Loucy (cell line): ENCODE results near the gene ATP6V1G2.

ENCODE experiments used
- H2AFZ ChIP-seq: fragments of 200-600 bp; sonication (generic); 2 replicates; pipeline ENCODE4 v1.6.0; 2016; ENCODE audit warnings: antibody characterized with exemption, mild to moderate bottlenecking, low read length, moderate library complexity
- H3F3A ChIP-seq: fragments of 200-600 bp; 2 replicates; pipeline ENCODE4 v1.6.0; 2016; ENCODE audit warnings: antibody characterized with exemption, low read depth, mild to moderate bottlenecking
- H3K27me3 ChIP-seq: fragments of 200-600 bp; sonication (generic); 2 replicates; pipeline ENCODE4 v1.6.1; 2014; ENCODE audit warnings: low read length, mild to moderate bottlenecking; ENCODE audit not compliant: insufficient read depth, poor library complexity, severe bottlenecking
- H3K36me3 ChIP-seq: fragments of 200-600 bp; sonication (generic); 2 replicates; pipeline ENCODE4 v1.6.1; 2016; ENCODE audit warnings: low read length; ENCODE audit not compliant: insufficient read depth
- H3K4me1 ChIP-seq: fragments of 200-600 bp; sonication (generic); 2 replicates; pipeline ENCODE4 v1.5.1; 2014; ENCODE audit warnings: low read length, mild to moderate bottlenecking; ENCODE audit not compliant: insufficient read depth, poor library complexity, severe bottlenecking
- H3K4me2 ChIP-seq: fragments of 200-600 bp; sonication (generic); 2 replicates; pipeline ENCODE4 v1.6.0; 2014; ENCODE audit warnings: antibody characterized with exemption, low read length, low read depth, mild to moderate bottlenecking; ENCODE audit not compliant: poor library complexity, severe bottlenecking
- H3K4me3 ChIP-seq: fragments of 200-600 bp; sonication (generic); 2 replicates; pipeline ENCODE4 v1.5.1; 2014; ENCODE audit warnings: low read length, mild to moderate bottlenecking, mixed read lengths; ENCODE audit not compliant: poor library complexity, severe bottlenecking
- H3K79me2 ChIP-seq: fragments of 200-600 bp; sonication (generic); 2 replicates; pipeline ENCODE4 v1.6.1; 2014; ENCODE audit warnings: low read length; ENCODE audit not compliant: insufficient read depth
- H3K9ac ChIP-seq: fragments of 200-600 bp; sonication (generic); 2 replicates; pipeline ENCODE4 v1.6.0; 2014; ENCODE audit warnings: mild to moderate bottlenecking, low read depth, low read length, moderate library complexity; ENCODE audit not compliant: poor library complexity, severe bottlenecking
- H3K9me2 ChIP-seq: fragments of 200-600 bp; sonication (generic); replicated peaks from 2 replicates; pipeline ENCODE4 v1.6.1; 2016; ENCODE audit warnings: low read depth, low read length, mixed read lengths
- H3K9me3 ChIP-seq: fragments of 200-600 bp; sonication (generic); 2 replicates; pipeline ENCODE4 v1.6.1; 2014; ENCODE audit warnings: mild to moderate bottlenecking, antibody characterized with exemption, low read length, low read depth; ENCODE audit not compliant: insufficient read depth
- H4K20me1 ChIP-seq: fragments of 200-600 bp; sonication (generic); 2 replicates; pipeline ENCODE4 v1.6.0; 2014; ENCODE audit warnings: antibody characterized with exemption, low read length, mild to moderate bottlenecking; ENCODE audit not compliant: insufficient read depth, poor library complexity, severe bottlenecking
- EZH2phosphoT487 ChIP-seq: fragments of 200-600 bp; IDR thresholded peaks from 2 replicates; pipeline ENCODE4 v1.6.1; 2018; ENCODE audit warnings: antibody characterized with exemption, mild to moderate bottlenecking, moderate library complexity, borderline replicate concordance
- TF ChIP-seq, protein P1 (sequence below): fragments of 200-600 bp; sonication (generic); conservative IDR thresholded peaks from 2 replicates; pipeline ENCODE4 v1.5.1; 2014; ENCODE audit warnings: mild to moderate bottlenecking, antibody characterized with exemption, low read length

ATP6V1G2 gene

DNA sequence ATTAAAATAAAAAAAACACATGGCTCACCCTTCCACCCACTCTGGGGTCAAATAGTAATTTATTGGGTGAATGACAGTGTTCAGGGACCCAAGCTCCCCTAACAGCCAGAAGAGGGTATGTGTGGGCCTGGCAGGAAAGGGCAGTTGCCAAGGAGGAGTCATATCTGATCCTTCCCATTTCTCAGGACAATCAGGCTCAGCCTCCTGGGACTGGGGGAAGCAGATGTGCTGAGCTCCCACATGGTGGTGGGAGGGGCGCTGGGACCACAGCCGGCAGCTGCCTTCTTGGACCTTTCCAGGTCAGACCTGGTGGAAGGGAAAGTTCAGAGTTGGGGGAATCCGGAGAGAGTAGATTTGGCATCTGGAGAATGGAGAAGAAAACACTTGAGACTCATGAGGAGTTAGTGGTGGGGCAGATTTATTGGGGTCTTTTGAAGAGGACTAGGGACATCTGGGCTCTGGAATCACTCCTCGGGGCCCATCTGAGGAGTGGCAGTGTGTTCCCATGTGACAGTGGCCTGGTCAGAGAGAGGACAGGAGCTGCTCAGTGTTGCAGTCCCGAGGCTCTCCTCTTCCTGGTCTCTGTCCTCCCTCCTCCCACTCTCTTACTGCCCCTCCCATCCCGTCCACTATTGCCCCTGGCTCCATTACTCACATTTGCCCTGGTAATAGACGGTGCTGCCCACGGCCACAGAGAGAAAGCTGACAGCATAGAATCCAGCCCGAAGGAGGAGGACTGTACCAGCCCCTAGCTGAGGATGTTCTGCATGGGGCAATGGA is 42.7 kb upstream of the ATP6V1G2 start:
- Histone ChIP-seq H3F3A (peaks cover 3% of the 10 kb centered on the region; the same call in 1 of the 2 replicates), H4K20me1 (no peaks in the 10 kb centered on the region), H3K4me3 (peak overlapping the region; percentile 70), H3K79me2 (peaks cover 36% of the 10 kb centered on the region), H3K4me2 (peak overlapping the region; percentile 93), H2AFZ (no peak overlapping the region), H3K9me2 (no peaks in the 10 kb centered on the region), H3K9me3 (no peaks in the 10 kb centered on the region), H3K4me1 (peaks cover 67% of the 10 kb centered on the region), H3K9ac (peak overlapping the region; percentile 85), H3K27me3 (no peaks in the 10 kb centered on the region), H3K36me3 (no peaks in the 10 kb centered on the region)
- TF ChIP-seq EZH2phosphoT487: no peak
- TF ChIP-seq, protein P1, sequence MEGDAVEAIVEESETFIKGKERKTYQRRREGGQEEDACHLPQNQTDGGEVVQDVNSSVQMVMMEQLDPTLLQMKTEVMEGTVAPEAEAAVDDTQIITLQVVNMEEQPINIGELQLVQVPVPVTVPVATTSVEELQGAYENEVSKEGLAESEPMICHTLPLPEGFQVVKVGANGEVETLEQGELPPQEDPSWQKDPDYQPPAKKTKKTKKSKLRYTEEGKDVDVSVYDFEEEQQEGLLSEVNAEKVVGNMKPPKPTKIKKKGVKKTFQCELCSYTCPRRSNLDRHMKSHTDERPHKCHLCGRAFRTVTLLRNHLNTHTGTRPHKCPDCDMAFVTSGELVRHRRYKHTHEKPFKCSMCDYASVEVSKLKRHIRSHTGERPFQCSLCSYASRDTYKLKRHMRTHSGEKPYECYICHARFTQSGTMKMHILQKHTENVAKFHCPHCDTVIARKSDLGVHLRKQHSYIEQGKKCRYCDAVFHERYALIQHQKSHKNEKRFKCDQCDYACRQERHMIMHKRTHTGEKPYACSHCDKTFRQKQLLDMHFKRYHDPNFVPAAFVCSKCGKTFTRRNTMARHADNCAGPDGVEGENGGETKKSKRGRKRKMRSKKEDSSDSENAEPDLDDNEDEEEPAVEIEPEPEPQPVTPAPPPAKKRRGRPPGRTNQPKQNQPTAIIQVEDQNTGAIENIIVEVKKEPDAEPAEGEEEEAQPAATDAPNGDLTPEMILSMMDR: no peak

DNA sequence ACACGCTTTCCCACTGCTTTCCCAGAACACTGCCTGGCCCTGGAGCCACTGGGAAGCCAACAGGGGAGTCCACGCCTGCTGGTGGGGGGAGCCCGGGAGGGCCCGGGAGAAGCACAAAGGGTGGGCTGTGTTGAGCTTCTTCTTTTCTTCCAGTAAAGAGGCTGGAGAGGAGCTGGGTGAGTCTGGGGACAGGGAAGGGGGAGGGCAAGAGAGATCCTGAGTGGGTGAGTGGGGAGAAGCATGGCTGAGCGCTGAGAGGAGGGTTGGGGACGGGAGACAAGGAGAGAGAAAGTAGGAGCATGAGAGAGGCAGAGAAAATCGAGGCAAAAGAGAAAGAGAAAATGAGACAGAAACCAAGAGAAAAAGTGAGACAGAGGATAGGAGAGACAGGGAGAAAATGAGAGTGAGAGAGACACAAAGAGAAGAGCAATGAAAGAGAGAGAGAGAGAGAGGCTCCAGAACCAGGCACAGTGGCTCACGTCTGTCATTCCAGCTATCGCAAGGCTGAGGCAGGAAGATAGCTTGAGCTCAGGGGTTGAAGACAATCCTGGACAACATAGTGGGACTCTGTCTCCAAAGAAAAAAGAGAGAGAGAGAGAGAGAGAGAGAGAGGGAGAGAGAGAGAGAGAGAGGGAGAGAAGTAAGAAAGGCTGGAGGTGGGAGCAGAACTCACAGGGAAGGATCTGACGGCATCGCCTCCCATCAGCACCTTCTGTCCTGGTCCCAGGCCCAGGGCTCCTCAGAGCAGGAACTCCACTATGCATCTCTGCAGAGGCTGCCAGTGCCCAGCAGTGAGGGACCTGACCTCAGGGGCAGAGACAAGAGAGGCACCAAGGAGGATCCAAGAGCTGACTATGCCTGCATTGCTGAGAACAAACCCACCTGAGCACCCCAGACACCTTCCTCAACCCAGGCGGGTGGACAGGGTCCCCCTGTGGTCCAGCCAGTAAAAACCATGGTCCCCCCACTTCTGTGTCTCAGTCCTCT is 41.7 kb upstream of the ATP6V1G2 start:
- Histone ChIP-seq H3K27me3 (no peaks in the 10 kb centered on the region), H3K79me2 (peaks cover 36% of the 10 kb centered on the region), H3K4me2 (peak overlapping the region; percentile 93), H3K9me3 (no peaks in the 10 kb centered on the region), H3K4me1 (peaks cover 59% of the 10 kb centered on the region), H3K36me3 (no peaks in the 10 kb centered on the region), H3K4me3 (peak overlapping the region; percentile 70), H3K9me2 (no peaks in the 10 kb centered on the region), H4K20me1 (no peaks in the 10 kb centered on the region), H3K9ac (peak overlapping the region; percentile 85), H3F3A (peaks cover 3% of the 10 kb centered on the region; the same call in 1 of the 2 replicates), H2AFZ (no peak overlapping the region)
- TF ChIP-seq, protein P1: no peak
- TF ChIP-seq EZH2phosphoT487: no peak

DNA sequence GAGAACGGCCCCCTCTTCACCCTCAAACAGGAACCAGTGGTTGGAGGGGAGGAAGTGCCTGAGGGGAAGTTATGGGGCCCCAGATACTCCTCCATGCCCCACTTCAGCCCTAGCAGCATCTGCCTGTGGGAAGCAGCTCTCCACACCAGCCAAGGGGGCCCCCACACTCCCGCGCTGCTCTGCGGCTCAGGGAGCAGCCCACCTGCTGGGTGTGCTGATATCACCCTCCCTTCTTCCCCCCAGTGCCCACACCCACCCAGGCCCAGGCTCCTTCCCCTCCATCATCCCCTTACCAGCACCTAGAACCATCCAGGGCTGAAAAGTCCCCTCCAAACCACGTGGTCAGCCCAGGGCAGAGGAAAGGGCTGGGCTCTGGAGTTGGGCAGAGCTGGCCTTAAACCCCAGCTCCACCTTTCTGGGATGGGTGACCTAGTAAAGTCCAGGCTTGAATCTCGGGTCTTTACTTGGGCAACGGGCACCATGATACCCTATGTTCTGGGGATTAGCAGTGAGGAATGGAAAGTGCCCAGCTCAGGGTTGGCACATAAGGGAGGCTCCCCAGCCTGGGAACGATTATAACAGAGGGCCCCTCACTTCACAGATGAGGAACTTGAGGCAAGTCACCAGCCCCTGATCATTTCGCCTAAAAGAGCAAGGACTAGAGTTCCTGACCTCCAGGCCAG is 40.3 kb upstream of the ATP6V1G2 start:
- H3K4me3 ChIP-seq: peak overlapping the region; percentile 70
- no peaks in the 10 kb centered on the region for H3K9me2 ChIP-seq
- no peaks in the 10 kb centered on the region for H3K27me3 ChIP-seq
- H3K79me2 ChIP-seq: peaks cover 45% of the 10 kb centered on the region
- no peak for TF ChIP-seq EZH2phosphoT487
- TF ChIP-seq, protein P1: no peak
- H3K9ac ChIP-seq: peak overlapping the region; percentile 85
- H3F3A ChIP-seq: peaks cover 3% of the 10 kb centered on the region; the same call in 1 of the 2 replicates
- no peaks in the 10 kb centered on the region for H3K36me3 ChIP-seq
- peaks cover 62% of the 10 kb centered on the region for H3K4me1 ChIP-seq
- H4K20me1 ChIP-seq: no peaks in the 10 kb centered on the region
- no peak overlapping the region for H2AFZ ChIP-seq
- H3K9me3 ChIP-seq: no peaks in the 10 kb centered on the region
- peak overlapping the region; percentile 93 for H3K4me2 ChIP-seq
